Measurements from ENCODE around the gene SLC35F3. TPM values are rescaled to one million over a fixed set of nuclear protein-coding genes. Genes with fewer than 3 reads are reported as not detected.
"Not testable (repeated sequence)": the region's sequence is repeated elsewhere in the genome, so short reads cannot be mapped to it uniquely, and the experiment has no call there.

SLC35F3 gene
- polyA plus RNA-seq, 1 of the 3 experiments (the other 2 are of a cell fraction): 0.87 TPM

GRCh38 chr1:233885196-233885920 is 19.1 kb upstream of the SLC35F3 start (continued):
- no peak for TF ChIP-seq REST (IDR thresholded peaks at IDR 0.05; ENCODE audit: low read depth, low read length)
- TF ChIP-seq, protein P1, sequence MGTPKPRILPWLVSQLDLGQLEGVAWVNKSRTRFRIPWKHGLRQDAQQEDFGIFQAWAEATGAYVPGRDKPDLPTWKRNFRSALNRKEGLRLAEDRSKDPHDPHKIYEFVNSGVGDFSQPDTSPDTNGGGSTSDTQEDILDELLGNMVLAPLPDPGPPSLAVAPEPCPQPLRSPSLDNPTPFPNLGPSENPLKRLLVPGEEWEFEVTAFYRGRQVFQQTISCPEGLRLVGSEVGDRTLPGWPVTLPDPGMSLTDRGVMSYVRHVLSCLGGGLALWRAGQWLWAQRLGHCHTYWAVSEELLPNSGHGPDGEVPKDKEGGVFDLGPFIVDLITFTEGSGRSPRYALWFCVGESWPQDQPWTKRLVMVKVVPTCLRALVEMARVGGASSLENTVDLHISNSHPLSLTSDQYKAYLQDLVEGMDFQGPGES (IDR thresholded peaks at IDR 0.05; ENCODE audit: low read depth, low read length): no peak
- no peak for TF ChIP-seq FOSL2 (IDR thresholded peaks at IDR 0.05; ENCODE audit: borderline replicate concordance, low read depth)

GRCh38 chr1:233891151-233891550 is 13.3 kb upstream of the SLC35F3 start:
- H4K20me1 ChIP-seq (ENCODE audit: insufficient read depth); POLR2A ChIA-PET; CTCF ChIA-PET: not testable (repeated sequence)

GRCh38 chr1:233897325-233898162 is 6.9 kb upstream of the SLC35F3 start:
- no peak for DNase-seq
- H4K20me1 ChIP-seq (ENCODE audit: insufficient read depth): no peaks in the 10 kb centered on the region
- H3K9me3 ChIP-seq: no peaks in the 10 kb centered on the region
- H3K79me2 ChIP-seq (ENCODE audit: insufficient read depth): no peaks in the 10 kb centered on the region
- TF ChIP-seq RXRA (IDR thresholded peaks at IDR 0.05; ENCODE audit: borderline replicate concordance, low read depth): no peak
- no peak for TF ChIP-seq FOSL2 (IDR thresholded peaks at IDR 0.05; ENCODE audit: borderline replicate concordance, low read depth)
- TF ChIP-seq YY1 (IDR thresholded peaks at IDR 0.05; ENCODE audit: low read depth): no peak
- no peak for TF ChIP-seq SIN3A (IDR thresholded peaks at IDR 0.05; ENCODE audit: borderline replicate concordance, low read depth, low read length)
- TF ChIP-seq, protein P2, sequence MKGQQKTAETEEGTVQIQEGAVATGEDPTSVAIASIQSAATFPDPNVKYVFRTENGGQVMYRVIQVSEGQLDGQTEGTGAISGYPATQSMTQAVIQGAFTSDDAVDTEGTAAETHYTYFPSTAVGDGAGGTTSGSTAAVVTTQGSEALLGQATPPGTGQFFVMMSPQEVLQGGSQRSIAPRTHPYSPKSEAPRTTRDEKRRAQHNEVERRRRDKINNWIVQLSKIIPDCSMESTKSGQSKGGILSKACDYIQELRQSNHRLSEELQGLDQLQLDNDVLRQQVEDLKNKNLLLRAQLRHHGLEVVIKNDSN (IDR thresholded peaks at IDR 0.05; ENCODE audit: borderline replicate concordance, low read depth): no peak
- TF ChIP-seq EP300 (IDR thresholded peaks at IDR 0.05; ENCODE audit: borderline replicate concordance in 1 of 2, low read depth in 1 of 2, low read length in 1 of 2): no peak
- no peak for TF ChIP-seq TCF12 (IDR thresholded peaks at IDR 0.05)
- TF ChIP-seq TAF1 (IDR thresholded peaks at IDR 0.05; ENCODE audit: borderline replicate concordance, low read depth, low read length): no peak
- TF ChIP-seq FOXM1 (IDR thresholded peaks at IDR 0.05; ENCODE audit: low read depth): no peak
- TF ChIP-seq MXI1 (IDR thresholded peaks at IDR 0.05; ENCODE audit: low read depth, low read length): no peak
- TF ChIP-seq GATA2 (CRISPR knock-in tag; IDR thresholded peaks at IDR 0.05): no peak
- TF ChIP-seq, protein P3, sequence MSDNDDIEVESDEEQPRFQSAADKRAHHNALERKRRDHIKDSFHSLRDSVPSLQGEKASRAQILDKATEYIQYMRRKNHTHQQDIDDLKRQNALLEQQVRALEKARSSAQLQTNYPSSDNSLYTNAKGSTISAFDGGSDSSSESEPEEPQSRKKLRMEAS (IDR thresholded peaks at IDR 0.05; ENCODE audit: low read depth): no peak
- no peak for TF ChIP-seq RAD21 (IDR thresholded peaks at IDR 0.05; ENCODE audit: low read length)
- TF ChIP-seq CHD2 (IDR thresholded peaks at IDR 0.05; ENCODE audit: low read length, partially characterized antibody): no peak
- TF ChIP-seq RCOR1 (IDR thresholded peaks at IDR 0.05; ENCODE audit: low read length): no peak
- no peaks in the 10 kb centered on the region for H3K9me2 ChIP-seq
- no peaks in the 10 kb centered on the region for H3K27me3 ChIP-seq (ENCODE audit: insufficient read depth)
- no peak overlapping the region for H3K27ac ChIP-seq (ENCODE audit: low read depth in 2 of 2, low read length in 1 of 2)
- no peak overlapping the region for H3K9ac ChIP-seq
- H2AFZ ChIP-seq (ENCODE audit: low read depth): no peak overlapping the region
- 31% methylated on average over 6 of the region's 6 CpGs for WGBS (ENCODE audit: low lambda C conversion rate)
- ChIA-PET POLR2A (no interaction called here), CTCF (interaction anchor here (0.7 to 0.8 kb wide), 2 partner anchors 106 to 456 kb away, joined by 3 read pairs; no protein-coding TSS in a partner anchor)
- no peak overlapping the region for H3K4me2 ChIP-seq
- no peaks in the 10 kb centered on the region for H3K4me1 ChIP-seq (ENCODE audit: control insufficient read depth in 1 of 2, insufficient read depth in 2 of 2, low read depth in 1 of 2, low read length in 1 of 2)
- H3F3A ChIP-seq (replicated peaks; ENCODE audit: insufficient read depth): no peaks in the 10 kb centered on the region
- no peak overlapping the region for H3K4me3 ChIP-seq (ENCODE audit: low read depth in 2 of 2, low read length in 1 of 2)
- H3K36me3 ChIP-seq (replicated peaks in 1 of 2; ENCODE audit: control insufficient read depth in 1 of 2, insufficient read depth in 2 of 2, low read length in 1 of 2): no peaks in the 10 kb centered on the region

More at GRCh38 chr1:233891151-233891550, 13.3 kb upstream of the SLC35F3 start:
- H3K4me3 ChIP-seq (ENCODE audit: low read depth in 2 of 2, low read length in 1 of 2); H3K27ac ChIP-seq (ENCODE audit: low read depth in 2 of 2, low read length in 1 of 2); H2AFZ ChIP-seq (ENCODE audit: low read depth); H3K9ac ChIP-seq; H3K9me2 ChIP-seq; H3K79me2 ChIP-seq (ENCODE audit: insufficient read depth); H3K9me3 ChIP-seq; H3K27me3 ChIP-seq (ENCODE audit: insufficient read depth); H3K4me2 ChIP-seq; H3K4me1 ChIP-seq (ENCODE audit: control insufficient read depth in 1 of 2, insufficient read depth in 2 of 2, low read depth in 1 of 2, low read length in 1 of 2); H3K36me3 ChIP-seq (replicated peaks in 1 of 2; ENCODE audit: control insufficient read depth in 1 of 2, insufficient read depth in 2 of 2, low read length in 1 of 2); H3F3A ChIP-seq (replicated peaks; ENCODE audit: insufficient read depth); DNase-seq: not testable (repeated sequence)
- 23% methylated on average over 2 of the region's 2 CpGs for WGBS (ENCODE audit: low lambda C conversion rate)

Measured in SK-N-SH (cell line).